Stimulated activated CD4-positive, alpha-beta T cell treated with anti-CD3 and anti-CD28 coated beads, Interleukin-1b, Interleukin-23, amount 100 ng/mL, for 24 hours (primary cell): ENCODE results near the gene ARL6IP1.
"Not testable (repeated sequence)": the region's sequence is repeated elsewhere in the genome, so short reads cannot be mapped to it uniquely, and the experiment has no call there.

ENCODE experiments used
- DNase-seq, 4 experiments: peaks; one replicate each; pipeline ENCODE4 v3.0.0-alpha.2; 2020; ENCODE audit warnings: low read depth in 4 of 4, low spot score in 1 of 4

The ARL6IP1 gene

DNA sequence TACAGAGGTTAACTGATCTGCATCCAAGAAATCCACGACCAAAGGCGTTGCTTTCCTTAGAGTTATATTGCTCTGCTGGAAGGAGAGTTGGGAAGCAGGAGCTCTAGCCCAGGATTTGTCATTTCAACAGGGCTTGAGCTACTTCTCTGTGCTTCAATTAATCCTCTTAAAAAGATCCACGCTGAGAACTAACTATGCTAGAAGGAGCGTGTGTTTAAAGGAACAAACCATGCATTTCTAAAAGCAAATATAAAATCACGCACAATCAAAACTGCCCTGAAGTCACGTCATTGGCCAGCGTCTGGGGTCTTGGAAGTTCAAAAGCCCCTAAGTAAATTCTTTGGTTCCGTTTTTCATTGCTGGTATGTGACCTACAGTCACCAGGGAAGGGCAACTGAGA is 1.1 kb downstream of the ARL6IP1 start:
- no peak for DNase-seq

DNA sequence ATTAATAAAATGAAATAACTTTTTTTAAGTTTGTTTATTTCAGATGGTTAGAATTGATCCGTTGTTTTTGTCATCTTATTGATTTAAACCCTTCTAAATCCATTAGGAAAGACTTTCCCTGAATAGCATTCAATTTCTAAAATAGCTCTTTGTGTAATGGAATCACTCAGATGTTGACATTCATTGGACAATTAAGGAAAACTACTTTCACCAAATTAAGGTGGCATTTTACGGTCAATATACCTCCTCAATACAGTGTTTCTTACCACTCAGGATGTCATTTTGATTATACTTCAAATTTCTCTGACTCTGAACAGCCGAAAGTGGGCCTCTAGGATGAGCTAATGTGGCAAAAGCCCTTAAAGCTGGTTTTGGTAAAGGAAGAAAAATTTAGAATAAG is 1.8 kb downstream of the ARL6IP1 start:
- no peak for DNase-seq

DNA sequence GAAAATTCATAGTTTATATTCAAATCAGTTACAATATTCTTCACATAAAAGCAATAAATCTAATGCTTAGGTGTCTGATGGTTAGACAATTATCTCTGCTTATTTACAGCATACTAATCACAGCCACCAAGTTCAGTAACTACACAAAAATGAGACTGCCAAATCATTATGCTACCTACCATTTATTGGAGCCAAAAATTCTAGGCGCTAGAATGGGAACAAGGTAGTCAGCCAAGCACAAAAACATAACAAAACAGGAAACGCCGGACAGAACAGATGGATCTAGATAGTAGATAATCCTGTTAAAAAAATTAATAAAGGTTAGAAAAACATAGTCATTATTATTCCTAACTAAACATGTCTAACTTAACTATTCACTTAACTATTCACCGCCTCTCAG is 3.6 kb downstream of the ARL6IP1 start:
- DNase-seq, result no peak

DNA sequence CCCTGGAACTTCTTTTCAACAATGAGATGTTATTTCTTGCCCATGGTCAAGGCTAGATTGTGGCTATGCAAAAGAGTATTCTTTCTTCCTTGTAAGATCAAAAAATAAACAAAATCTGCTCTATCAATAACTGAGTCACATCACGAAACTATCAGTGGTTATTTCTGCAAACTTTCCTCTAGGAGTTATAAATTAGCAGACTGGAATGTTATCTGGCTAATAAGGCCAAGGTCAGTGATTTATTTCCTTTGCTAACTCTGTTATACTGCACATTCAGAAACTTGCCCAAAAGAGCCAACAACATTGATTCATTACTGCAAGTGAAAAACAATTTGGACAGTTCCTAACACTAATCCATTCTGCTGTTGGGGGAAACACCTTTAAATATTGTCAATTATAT is 5.0 kb downstream of the ARL6IP1 start:
- no peak for DNase-seq

DNA sequence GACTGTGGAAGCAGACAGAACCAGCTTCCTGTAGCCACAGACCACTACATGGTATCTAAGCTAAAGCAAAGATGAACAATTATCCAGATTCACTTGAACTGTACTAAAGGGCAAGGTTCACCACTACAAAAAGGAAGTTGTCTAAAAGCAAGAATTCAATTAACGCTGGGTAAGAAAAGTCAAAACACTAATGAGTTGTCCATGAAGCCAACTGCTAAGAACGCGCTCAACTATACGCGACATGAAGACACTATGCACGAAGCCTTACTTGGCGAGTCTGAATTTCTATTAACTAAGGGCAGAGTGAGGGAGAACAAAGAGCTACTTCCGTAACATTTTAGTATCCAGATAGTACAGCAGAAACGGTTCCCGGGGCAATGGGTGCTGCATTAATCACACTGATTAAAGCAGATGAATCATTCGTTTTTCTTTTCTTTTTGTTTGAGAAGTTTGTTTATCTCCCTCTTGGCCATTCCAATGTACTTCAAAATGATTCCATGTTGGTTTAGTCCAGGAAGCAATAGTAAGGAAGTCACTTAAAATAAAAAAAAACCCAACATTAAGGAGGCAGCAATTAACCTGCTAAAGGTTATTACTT is 8.4 kb downstream of the ARL6IP1 start:
- no peak for DNase-seq

DNA sequence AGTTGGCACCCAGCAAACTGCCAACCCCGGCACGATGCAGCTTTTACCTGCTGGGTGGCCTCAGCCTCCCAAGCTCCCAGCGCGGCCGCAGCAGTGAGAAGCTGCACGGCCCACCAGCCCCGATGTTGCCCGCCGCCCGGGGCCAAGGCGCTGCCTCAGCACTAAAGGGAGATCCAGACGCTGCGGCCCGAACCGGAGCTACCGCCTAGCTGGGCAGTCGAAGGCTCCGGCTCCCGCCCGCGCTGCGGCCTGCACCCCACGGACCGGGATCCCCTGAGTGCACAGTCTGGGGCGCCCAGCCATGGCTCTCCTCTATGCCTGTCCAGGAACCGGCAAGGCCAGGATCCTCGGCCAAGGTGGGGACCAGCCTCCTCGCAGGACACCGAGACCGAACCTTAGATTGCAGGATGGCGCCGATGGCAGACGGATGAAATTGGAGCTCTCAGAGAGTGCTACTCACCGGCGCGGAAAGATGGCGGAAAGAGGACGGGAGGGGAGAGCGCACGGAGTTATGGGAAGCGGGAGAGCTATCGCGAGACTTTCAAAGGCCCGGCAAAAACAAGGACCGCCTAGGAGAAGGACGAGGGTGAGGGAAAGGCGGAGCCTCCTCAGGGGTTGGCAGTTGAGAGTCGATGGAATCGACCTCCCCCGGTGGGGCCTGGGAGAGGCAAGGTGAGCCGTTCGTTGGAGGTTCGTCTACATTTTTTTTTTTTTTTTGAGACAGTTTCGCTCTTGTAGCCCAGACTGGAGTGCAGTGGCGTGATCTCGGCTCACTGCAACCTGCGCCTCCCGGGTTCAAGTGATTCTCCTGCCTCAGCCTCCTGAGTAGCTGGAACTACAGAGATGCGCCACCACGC is 11.3 kb downstream of the ARL6IP1 start, which contains the start of gene RPS15A:
Gene RPS15A, minus strand, starts transcription at position 485 of the 857 bp plus-strand sequence. CDS start 1,221 bp downstream, outside the sequence.
- DNase-seq, result peak; percentile 76 to 88 (median 86)

DNA sequence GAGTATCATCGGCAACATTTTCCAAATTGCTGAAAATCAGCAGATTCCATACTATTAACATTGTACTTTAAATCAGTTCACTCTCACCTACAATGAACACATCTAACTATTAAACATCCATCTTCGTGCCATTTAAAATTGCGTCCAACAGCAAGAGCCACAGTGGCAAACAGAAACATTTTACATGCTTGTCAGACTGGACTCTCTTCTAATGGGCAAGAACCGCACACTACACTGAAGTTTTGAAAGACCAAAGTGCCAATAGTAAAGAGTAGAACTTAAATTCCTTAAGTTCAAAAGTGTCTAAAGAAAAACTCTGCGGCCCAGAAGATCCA is 11.9 kb downstream of the ARL6IP1 start:
- DNase-seq, result no peak

DNA sequence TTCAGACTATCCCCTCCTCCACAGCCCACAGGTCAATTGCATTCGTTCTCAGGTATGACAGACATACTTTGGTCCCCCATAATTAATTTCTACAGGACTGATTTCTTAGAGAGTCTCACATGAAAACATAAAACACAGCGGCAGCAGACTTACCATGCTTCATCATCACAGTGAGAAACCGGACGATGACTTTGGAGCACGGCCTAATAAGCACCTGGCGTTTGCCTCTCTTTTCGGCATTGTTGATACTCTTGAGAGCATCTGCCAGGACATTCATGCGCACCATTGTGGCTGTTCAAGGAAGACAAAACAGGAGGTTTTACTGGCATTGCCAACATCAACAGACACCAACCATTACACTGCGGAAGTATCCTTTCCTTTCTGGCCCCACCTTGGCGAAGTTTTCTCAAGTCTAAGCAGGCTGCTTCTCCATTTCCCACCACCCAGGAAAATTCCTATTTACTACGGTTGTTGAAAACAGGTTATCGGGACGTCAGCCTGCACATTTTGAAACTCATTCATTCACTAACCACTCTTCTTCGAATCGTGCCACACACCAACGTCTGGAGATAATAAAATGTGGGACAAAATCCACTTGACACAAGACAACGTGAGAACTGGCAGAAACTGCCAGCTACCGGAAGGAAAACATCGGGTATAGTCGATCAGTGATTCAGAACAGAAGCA is 12.4 kb downstream of the ARL6IP1 start:
- DNase-seq, result no peak

DNA sequence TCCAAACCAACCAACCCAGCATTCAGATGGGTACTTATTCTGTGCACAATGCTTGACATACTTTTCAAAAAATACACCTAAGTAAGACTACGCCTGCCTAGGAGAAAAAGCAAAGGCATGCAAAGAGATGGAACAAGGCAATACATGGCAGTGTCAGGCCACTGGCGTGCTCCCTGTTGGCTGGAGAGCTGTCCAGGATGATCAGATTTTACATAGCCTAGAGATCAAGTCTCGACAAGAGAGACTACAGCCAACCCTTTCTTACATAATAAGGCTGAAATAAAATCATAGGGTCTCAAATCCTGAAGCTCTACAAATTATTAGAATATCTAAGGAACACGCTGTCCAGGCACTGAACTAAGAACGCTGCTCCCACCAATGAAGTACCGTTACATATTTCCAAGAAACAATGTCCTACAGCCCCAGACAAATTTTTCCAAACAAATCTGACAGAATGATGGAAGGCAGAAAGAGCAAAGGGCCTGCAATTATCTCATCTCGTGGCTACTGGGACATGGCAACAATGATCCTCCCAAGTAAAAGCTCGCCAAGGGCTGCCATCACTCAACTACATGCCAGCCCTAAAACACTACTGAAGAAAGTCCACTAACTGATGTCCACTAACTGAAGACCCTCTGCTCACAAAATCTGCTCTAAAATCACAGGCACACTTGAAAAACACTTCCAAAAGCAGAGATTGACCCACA is 16.3 kb downstream of the ARL6IP1 start:
- DNase-seq, result no peak

DNA sequence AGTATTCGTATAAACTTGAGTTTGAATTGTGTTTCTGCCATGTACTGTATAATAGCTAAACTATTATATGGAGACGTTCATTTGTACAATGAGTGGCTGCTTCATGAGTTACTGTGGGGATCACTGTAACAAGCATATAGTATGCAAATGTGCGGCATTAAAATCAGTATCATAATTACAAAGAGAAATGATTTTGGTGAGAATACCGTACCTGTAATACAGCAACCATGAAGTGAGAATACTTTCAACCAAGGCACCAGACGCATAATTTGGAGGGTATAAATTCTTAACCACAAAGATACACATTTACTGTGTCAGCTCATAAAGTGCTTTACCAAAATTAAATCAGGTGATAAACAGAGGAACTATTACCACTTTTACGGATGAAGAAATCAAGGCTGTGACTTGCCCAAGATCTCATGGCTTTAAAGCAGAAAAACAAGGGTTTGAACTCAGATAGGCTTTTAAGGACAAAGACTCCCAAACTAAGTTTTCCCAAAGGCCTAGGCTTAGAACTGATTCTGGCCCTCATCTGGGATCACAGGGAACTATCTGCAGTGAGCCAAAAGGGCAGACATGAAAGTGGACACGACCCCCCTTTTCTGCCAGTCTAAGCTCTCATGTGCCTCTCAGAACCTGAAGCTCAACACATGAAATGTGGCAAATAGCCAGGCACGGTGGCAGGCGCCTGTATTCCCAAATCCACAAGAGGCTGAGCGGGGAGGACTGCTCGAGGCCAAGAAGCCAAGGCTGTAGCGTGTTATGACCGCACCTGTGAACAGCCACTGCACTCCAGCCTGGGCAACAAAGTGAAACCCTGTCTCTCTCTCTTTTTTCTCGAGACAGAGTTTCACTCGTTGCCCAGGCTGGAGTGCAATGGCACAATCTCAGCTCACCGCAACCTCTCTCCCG is 17.7 kb downstream of the ARL6IP1 start:
- DNase-seq, result no peak

DNA sequence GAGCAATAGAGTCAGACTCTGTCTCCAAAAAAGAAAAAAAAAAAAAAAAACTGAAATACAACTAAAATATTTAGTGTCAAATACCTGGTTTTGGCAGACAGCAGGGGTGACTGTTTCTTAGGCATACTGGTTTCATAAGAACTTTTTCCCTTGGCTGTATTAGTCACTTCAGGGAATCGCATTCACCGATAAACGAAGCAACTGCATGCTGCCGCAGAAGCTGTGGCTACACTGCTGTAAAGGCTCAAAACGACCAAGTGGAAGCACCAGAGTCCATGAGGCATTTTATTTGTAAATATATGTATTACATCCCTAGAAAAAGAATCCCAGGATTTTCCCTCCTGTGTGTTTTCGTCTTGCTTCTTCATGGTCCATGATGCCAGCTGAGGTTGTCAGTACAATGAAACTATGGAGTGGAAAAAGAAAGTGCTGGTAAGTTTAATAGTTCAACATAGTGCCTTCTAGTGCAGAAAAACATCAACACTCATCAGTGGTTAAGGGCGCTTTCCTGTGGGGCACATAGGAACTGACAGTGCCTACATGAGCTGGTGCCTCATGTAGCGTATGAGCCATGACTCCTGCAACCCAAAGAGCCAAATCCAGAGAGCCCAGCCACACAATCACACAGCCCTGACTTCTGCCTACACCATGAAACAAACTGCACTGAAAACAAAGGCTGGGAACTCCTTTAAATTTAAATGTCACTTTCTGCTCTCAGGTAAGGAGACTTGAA is 18.5 kb downstream of the ARL6IP1 start:
- no peak for DNase-seq

DNA sequence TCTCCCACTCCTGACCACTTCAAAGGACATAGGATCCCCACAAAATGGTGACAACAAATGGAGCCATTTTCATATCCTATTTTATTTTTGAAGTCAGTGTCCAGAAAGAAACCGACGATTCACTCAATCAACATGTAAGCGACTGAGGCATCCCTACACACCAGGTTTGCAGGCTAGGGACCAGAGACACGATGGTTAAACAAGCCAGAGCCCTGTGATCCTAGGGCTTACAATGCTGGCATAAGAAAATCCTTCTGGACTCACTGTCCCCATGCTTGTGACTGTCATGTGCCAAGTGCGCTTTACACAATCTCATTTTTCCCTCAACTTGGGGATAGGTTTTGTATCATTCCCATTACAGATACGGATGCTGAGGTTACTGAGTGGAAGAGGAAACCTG is 20.1 kb downstream of the ARL6IP1 start:
- not testable (repeated sequence) for DNase-seq

DNA sequence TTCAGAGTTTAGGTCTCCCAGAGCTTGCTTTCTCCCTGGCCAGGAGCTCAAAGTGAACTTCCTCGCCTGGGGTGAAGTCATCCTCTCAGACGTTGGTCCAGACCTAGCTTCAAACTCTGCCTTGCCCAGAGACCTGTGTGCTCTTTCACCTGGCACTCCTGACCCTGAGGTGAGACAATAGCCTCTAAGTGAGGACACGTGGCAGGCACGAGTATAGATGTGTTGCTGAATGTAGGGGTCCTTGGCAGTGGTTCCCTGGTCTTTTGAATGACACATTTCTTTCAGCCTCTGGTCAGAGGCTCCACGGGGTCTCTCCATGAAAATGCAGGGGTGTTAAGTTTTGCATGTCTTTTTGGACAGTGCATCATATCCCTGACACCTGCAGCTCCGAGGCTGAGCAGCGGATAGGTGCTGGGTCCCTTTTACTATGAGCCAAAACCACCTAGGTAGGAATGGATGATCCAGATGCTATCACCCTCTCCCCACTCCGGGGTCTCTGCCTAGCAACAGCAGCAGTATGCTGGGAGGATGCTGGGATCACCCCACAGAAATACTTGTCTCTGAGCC is 20.8 kb downstream of the ARL6IP1 start:
- DNase-seq, result not testable (repeated sequence)

DNA sequence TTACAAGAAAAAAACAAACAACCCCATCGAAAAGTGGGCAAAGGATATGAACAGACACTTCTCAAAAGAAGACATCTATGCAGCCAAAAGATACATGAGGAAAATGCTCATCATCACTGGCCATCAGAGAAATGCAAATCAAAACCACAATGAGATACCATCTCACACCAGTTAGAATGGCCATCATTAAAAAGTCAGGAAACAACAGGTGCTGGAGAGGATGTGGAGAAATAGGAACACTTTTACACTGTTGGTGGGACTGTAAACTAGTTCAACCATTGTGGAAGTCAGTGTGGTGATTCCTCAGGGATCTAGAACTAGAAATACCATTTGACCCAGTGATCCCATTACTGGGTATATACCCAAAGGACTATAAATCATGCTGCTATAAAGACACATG is 23.7 kb downstream of the ARL6IP1 start:
- DNase-seq, result not testable (repeated sequence)

DNA sequence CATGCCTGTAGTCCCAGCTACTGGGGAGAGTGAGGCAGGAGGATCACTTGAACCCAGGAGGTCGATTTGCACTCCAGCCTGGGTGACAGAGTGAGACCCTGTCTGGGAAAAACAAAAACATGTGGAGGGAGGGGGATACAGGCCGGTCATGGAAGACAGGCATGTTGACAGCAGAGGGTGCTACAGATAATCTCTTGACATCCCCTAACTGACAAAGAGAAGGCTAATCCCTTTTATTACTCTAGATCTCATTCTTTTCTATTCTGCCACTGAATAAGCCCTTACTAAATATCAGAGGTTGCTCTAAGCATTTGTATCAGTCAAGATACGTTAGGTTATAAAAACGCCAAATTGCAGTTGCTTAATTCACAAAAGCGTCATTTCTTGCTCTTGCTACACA is 25.0 kb downstream of the ARL6IP1 start:
- not testable (repeated sequence) for DNase-seq

DNA sequence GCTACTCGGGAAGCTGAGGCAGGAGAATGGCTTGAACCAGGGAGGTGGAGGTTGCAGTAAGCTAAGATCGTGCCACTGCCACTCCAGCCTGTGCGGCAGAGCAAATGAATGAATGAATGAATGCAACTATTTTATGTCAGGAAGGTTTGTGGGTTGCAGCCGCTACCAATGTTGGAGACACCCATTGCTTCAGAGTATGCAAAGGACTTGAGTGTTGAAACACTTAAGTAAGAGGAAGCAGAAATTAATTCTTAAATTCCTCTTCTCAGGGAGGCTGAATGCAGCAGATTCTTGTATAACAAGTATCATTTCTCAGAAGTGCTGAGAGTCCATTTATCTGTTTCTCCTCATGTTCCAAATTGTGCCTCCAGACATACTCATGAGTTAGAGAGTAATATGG is 26.7 kb downstream of the ARL6IP1 start:
- DNase-seq, result not testable (repeated sequence)

DNA sequence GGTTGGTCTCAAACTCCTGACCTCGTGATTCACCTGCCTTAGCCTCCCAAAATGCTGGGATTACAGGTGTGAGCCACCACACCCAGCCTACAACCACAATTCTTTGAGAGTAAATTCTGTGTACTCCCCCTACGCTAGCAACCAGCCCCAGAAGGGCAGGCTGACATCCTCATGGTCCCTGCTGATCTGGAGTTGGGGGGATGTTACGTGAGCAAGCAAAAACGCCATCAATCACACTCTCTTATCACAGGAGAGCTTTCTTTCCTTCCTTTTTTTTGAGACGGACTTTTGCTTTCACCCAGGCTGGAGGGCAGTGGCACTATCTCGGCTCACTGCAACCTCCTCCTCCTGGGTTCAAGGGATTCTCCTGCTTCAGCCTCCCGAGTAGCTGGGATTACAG is 29.2 kb downstream of the ARL6IP1 start:
- DNase-seq, result not testable (repeated sequence)

DNA sequence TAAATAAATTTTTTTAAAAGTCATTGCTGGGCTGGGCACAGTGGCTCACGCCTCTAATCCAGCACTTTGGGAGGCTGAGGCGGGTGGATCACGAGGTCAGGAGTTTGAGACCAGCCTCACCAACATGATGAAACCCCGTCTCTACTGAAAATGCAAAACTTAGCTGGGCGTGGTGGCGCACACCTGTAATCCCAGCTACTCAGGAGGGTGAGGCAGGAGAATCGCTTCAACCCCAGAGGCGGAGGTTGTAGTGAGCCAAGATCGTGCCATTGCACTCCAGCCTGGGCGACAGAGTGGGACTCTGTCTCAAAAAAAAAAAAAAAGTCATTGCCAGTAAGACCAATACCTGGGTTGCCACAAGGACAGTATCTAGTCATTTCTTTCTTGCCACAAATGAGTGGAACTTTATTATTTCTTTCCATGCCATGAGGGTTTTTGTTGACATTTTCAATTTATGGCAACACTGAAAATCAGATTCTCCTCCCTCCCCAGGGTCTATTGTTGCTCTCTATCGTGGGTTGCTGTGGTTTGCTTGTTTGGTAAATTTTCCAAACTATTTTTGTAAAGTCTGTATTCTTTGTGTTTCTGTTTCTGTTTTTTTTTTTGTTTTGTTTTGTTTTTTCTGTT is 30.9 kb downstream of the ARL6IP1 start:
- not testable (repeated sequence) for DNase-seq

DNA sequence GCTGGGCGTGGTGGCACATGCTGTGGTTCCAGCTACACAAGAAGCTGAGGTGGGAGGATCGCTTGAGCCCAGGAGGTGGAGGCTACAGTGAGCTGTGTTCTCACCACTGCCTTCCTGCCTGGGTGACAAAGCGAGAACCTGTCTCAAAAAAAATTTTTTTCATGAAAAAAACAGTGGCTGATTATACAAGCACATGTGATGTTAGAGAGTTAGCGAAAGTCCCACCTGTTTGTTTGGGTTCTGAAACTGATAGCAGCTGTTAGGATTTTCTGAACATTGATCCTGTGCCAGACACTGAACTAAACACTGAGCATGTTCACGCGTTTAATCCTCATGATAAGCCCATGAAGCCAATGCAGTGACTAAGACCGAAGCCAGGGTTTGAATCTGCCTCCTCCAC is 34.1 kb downstream of the ARL6IP1 start:
- not testable (repeated sequence) for DNase-seq
